NCI-H2227 (cell line): ENCODE results near the gene SPTLC2.
A peak's percentile ranks its signal among the peaks of the same experiment; 100 is the strongest.

Experiments
- DNase-seq: peaks from one replicate; lab custom pipeline; 2025; ENCODE audit not compliant: unreplicated experiment; lab: John Stamatoyannopoulos, UW

SPTLC2 gene

GRCh38 chr14:77508249-77508648 is 108.2 kb downstream of the SPTLC2 start:
- no peak for DNase-seq

GRCh38 chr14:77507762-77508161 is 108.7 kb downstream of the SPTLC2 start:
- no peak for DNase-seq

GRCh38 chr14:77505031-77505430 is 111.4 kb downstream of the SPTLC2 start:
- DNase-seq, result no peak

GRCh38 chr14:77503138-77503537 is 113.3 kb downstream of the SPTLC2 start:
- DNase-seq, result no peak

GRCh38 chr14:77502109-77502782 is 114.2 kb downstream of the SPTLC2 start:
- no peak for DNase-seq

GRCh38 chr14:77498984-77499527 is 117.4 kb downstream of the SPTLC2 start:
- DNase-seq, result peak; percentile 47

- peak; percentile 68 for DNase-seq
Measured at GRCh38 chr14:77498120-77498979, 118.1 kb downstream of the SPTLC2 start, which contains the start of gene ISM2. ISM2 (minus strand) TSS chr14:77498816; CDS start chr14:77498793, 23 bp downstream.

GRCh38 chr14:77495334-77495733 is 121.1 kb downstream of the SPTLC2 start:
- no peak for DNase-seq

- DNase-seq, result no peak
Measured at GRCh38 chr14:77491056-77491455, 125.4 kb downstream of the SPTLC2 start.

- DNase-seq, result no peak
Measured at GRCh38 chr14:77490347-77490986, 126.0 kb downstream of the SPTLC2 start.

- DNase-seq, result no peak
Measured at GRCh38 chr14:77489041-77489440, 127.4 kb downstream of the SPTLC2 start.

- no peak for DNase-seq
Measured at GRCh38 chr14:77488558-77488957, 127.9 kb downstream of the SPTLC2 start.

- DNase-seq, result no peak
Measured at GRCh38 chr14:77485901-77486678, 130.3 kb downstream of the SPTLC2 start.

- no peak for DNase-seq
Measured at GRCh38 chr14:77485256-77485655, 131.2 kb downstream of the SPTLC2 start.

GRCh38 chr14:77482422-77482821 is 134.0 kb downstream of the SPTLC2 start:
- no peak for DNase-seq

- DNase-seq, result no peak
Measured at GRCh38 chr14:77478796-77479195, 137.6 kb downstream of the SPTLC2 start.

- DNase-seq, result no peak
Measured at GRCh38 chr14:77478029-77478428, 138.4 kb downstream of the SPTLC2 start.

- no peak for DNase-seq
Measured at GRCh38 chr14:77475432-77476115, 140.9 kb downstream of the SPTLC2 start.

- no peak for DNase-seq
Measured at GRCh38 chr14:77474479-77475177, 141.8 kb downstream of the SPTLC2 start.
